Anterior cingulate cortex (tissue), 58 donors: ENCODE measurements around the gene VIT.
"Not testable (repeated sequence)": the region's sequence is repeated elsewhere in the genome, so short reads cannot be mapped to it uniquely, and the experiment has no call there.

Experiments used
- DNase-seq, 58 donors: peaks; one replicate each; lab custom pipeline; 2025; lab: John Stamatoyannopoulos, UW

Gene VIT

GRCh38 chr2:36676364-36676763 is 20.1 kb upstream of the VIT start:
- no peak for DNase-seq

GRCh38 chr2:36677386-36677785 is 19.1 kb upstream of the VIT start:
- DNase-seq, result no peak

GRCh38 chr2:36677996-36678605 is 18.4 kb upstream of the VIT start:
- no peak for DNase-seq

GRCh38 chr2:36678856-36679255 is 17.7 kb upstream of the VIT start:
- DNase-seq, result no peak

- no peak for DNase-seq
These were observed 16.5 kb upstream of the VIT start for GRCh38 chr2:36680012-36680411.

- DNase-seq, result no peak
These were observed 13.9 kb upstream of the VIT start for GRCh38 chr2:36682562-36682961.

GRCh38 chr2:36683002-36683401 is 13.5 kb upstream of the VIT start:
- no peak for DNase-seq

- not testable (repeated sequence) for DNase-seq
These were observed 8.2 kb upstream of the VIT start for GRCh38 chr2:36688291-36688690.

- not testable (repeated sequence) for DNase-seq
These were observed 7.5 kb upstream of the VIT start for GRCh38 chr2:36689013-36689412.

GRCh38 chr2:36692121-36692520 is 4.4 kb upstream of the VIT start:
- no peak for DNase-seq

- no peak for DNase-seq
These were observed 2.7 kb upstream of the VIT start for GRCh38 chr2:36693825-36694224.

GRCh38 chr2:36695746-36696415 is 626 bp upstream of the VIT start:
- DNase-seq, result peak in 1 of 58 donors; percentile 6

GRCh38 chr2:36697424-36698066 is 1.0 kb downstream of the VIT start:
- no peak for DNase-seq

- no peak for DNase-seq
These were observed 2.5 kb downstream of the VIT start for GRCh38 chr2:36698993-36699392.

GRCh38 chr2:36700311-36700710 is 3.8 kb downstream of the VIT start:
- no peak for DNase-seq

- DNase-seq, result no peak
These were observed 4.9 kb downstream of the VIT start for GRCh38 chr2:36701391-36701795.

GRCh38 chr2:36701918-36702317 is 5.4 kb downstream of the VIT start:
- DNase-seq, result no peak

- DNase-seq, result no peak
These were observed 6.3 kb downstream of the VIT start for GRCh38 chr2:36702781-36703180.

- no peak for DNase-seq
These were observed 8.1 kb downstream of the VIT start for GRCh38 chr2:36704475-36705150.

GRCh38 chr2:36705326-36706020 is 9.0 kb downstream of the VIT start:
- DNase-seq, result no peak
